Caco-2 (cell line): ENCODE measurements around the gene ARAP2. TPM values are rescaled to one million over a fixed set of nuclear protein-coding genes. Genes with fewer than 3 reads are reported as not detected.

Source experiments
- BruUV-seq: library from RNA; stranded (reverse); fragments of 400-500 nt; replicated peaks from 2 replicates; lab custom pipeline; 2021; lab: Mats Ljungman, UMichigan
- CTCF ChIA-PET: fragments of 300-600 bp; sonication (Branson Sonifier 250); formaldehyde crosslinking; loops from one replicate; lab custom pipeline; 2022; ENCODE audit warnings: antibody characterized with exemption; lab: Charles Lee
- POLR2A ChIA-PET: fragments of 300-600 bp; sonication (Branson Sonifier 250); formaldehyde crosslinking; loops from one replicate; lab custom pipeline; 2022; ENCODE audit warnings: antibody characterized with exemption; lab: Charles Lee
- DNase-seq, 2 experiments: peaks; one replicate each; pipeline versions ENCODE4 v3.0.0 to v3.0.0-alpha.2; 2020 to 2022
- H3K27me3 ChIP-seq: replicated peaks from 2 replicates; pipeline ENCODE4 v1.6.0; 2011; ENCODE audit warnings: low read length; ENCODE audit not compliant: control insufficient read depth, insufficient read depth
- H3K36me3 ChIP-seq: 2 replicates; pipeline ENCODE4 v1.5.1; 2011; ENCODE audit warnings: low read length; ENCODE audit not compliant: control insufficient read depth, insufficient read depth
- H3K4me1 ChIP-seq: fragments of 250-450 bp; sonication (Bioruptor Pico); 2 replicates; pipeline ENCODE4 v1.5.1; 2020; ENCODE audit warnings: mild to moderate bottlenecking
- H3K4me3 ChIP-seq: 2 replicates; pipeline ENCODE4 v1.5.1; 2011; ENCODE audit warnings: low read depth, mild to moderate bottlenecking, control low read depth, low read length
- H3K9me3 ChIP-seq: fragments of 250-450 bp; sonication (Bioruptor Pico); 2 replicates; pipeline ENCODE4 v1.5.1; 2020; ENCODE audit warnings: mild to moderate bottlenecking, moderate library complexity
- H3K27ac Mint-ChIP-seq: one replicate; pipeline ENCODE4 v1.8.0; 2022; ENCODE audit warnings: mixed read lengths; ENCODE audit not compliant: unreplicated experiment
- H3K27me3 Mint-ChIP-seq: one replicate; pipeline ENCODE4 v1.8.0; 2022; ENCODE audit warnings: mixed read lengths; ENCODE audit not compliant: insufficient read depth, unreplicated experiment
- H3K36me3 Mint-ChIP-seq: one replicate; pipeline ENCODE4 v1.8.0; 2022; ENCODE audit warnings: mild to moderate bottlenecking, mixed read lengths; ENCODE audit not compliant: insufficient read depth, unreplicated experiment
- H3K4me1 Mint-ChIP-seq: one replicate; pipeline ENCODE4 v1.8.0; 2022; ENCODE audit warnings: low read depth, mixed read lengths; ENCODE audit not compliant: unreplicated experiment
- H3K4me3 Mint-ChIP-seq: one replicate; pipeline ENCODE4 v1.8.0; 2022; ENCODE audit warnings: mild to moderate bottlenecking, moderate library complexity, mixed read lengths; ENCODE audit not compliant: unreplicated experiment
- H3K9me3 Mint-ChIP-seq: one replicate; pipeline ENCODE4 v1.8.0; 2022; ENCODE audit warnings: mixed read lengths; ENCODE audit not compliant: unreplicated experiment
- intact Hi-C: fragments of 100-400 bp; cut with micrococcal nuclease; formaldehyde crosslinking; loops from one replicate; pipeline ENCODE4 v1.10.0; 2022; ENCODE audit not compliant: unreplicated experiment
- total RNA-seq: library from RNA; stranded (reverse); gene quantifications from 2 replicates; pipeline ENCODE4 v1.2.3, GENCODE V29; 2022
- TF ChIP-seq, protein P1 (sequence below), 2 experiments: fragments of 200-600 bp in 1 of 2; IDR thresholded peaks; 1 replicate in 1 of 2; 2 replicates in 1 of 2; pipeline versions ENCODE4 v1.5.1 to v1.8.0; 2011 to 2022; ENCODE audit warnings: antibody characterized with exemption in 1 of 2, control low read depth in 1 of 2, inconsistent platforms in 1 of 2, low read depth in 1 of 2, low read length in 1 of 2, mild to moderate bottlenecking in 1 of 2, moderate library complexity in 1 of 2; ENCODE audit not compliant: insufficient read depth in 1 of 2, severe bottlenecking in 1 of 2, unreplicated experiment in 1 of 2

The ARAP2 gene
- total RNA-seq, 1 experiment from 2014 or later, result 3.9 TPM

DNA sequence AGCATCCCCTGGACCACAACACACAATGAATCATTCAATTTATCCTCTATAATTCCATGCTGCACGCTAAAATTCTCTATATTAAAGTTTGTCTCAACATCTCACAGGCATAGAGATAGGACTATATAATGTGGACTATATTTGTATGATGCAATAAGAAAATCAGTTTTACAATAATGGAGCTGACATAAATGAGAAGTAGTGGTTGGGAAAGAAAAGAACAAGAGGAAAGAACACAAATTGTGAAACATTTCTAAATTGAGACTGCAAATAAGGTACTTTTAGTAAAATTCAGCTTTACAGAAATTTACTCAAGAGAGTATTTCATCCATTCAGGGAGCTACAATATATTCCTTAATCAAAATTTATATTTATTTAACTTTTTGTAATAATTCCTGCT is 120.4 kb downstream of the ARAP2 start:
- Mint-ChIP-seq H3K27me3 (no peaks in the 10 kb centered on the region), H3K4me3 (no peak overlapping the region), H3K36me3 (no peaks in the 10 kb centered on the region), H3K4me1 (no peaks in the 10 kb centered on the region), H3K27ac (no peak overlapping the region), H3K9me3 (no peaks in the 10 kb centered on the region)
- TF ChIP-seq, protein P1, sequence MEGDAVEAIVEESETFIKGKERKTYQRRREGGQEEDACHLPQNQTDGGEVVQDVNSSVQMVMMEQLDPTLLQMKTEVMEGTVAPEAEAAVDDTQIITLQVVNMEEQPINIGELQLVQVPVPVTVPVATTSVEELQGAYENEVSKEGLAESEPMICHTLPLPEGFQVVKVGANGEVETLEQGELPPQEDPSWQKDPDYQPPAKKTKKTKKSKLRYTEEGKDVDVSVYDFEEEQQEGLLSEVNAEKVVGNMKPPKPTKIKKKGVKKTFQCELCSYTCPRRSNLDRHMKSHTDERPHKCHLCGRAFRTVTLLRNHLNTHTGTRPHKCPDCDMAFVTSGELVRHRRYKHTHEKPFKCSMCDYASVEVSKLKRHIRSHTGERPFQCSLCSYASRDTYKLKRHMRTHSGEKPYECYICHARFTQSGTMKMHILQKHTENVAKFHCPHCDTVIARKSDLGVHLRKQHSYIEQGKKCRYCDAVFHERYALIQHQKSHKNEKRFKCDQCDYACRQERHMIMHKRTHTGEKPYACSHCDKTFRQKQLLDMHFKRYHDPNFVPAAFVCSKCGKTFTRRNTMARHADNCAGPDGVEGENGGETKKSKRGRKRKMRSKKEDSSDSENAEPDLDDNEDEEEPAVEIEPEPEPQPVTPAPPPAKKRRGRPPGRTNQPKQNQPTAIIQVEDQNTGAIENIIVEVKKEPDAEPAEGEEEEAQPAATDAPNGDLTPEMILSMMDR (IDR thresholded peaks at IDR 0.05; ENCODE audit: insufficient read depth in 1 of 2, low read depth in 1 of 2, low read length in 1 of 2, severe bottlenecking in 1 of 2, unreplicated experiment in 1 of 2), result no peak
- ChIA-PET CTCF (no interaction called here), POLR2A (no interaction called here)
- Histone ChIP-seq H3K36me3 (no peaks in the 10 kb centered on the region), H3K4me3 (no peak overlapping the region), H3K9me3 (no peaks in the 10 kb centered on the region), H3K4me1 (no peaks in the 10 kb centered on the region), H3K27me3 (no peaks in the 10 kb centered on the region)
- no TSS peak for BruUV-seq
- intact Hi-C loops, result no loop called here
- DNase-seq, result no peak

DNA sequence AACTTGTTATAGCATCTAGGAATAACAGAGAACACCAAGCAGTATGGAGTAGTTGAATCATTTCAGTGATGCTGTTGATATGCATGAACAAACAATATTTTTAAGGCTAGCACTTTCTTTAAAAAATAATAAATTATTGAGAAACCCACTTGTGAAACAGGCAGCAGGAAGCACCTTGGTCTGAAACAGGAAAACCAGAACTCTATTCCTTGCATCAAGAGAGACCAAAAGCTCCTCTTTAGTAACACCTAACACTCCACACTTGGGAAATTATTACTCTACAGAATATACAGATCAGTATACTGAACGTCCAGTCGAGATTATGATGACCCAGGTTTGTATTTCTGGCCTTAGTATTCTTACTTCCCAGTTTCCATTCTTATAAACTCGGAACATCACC is 129.0 kb downstream of the ARAP2 start:
- intact Hi-C loops, result no loop called here
- Mint-ChIP-seq H3K9me3 (no peaks in the 10 kb centered on the region), H3K27me3 (no peaks in the 10 kb centered on the region), H3K4me1 (no peaks in the 10 kb centered on the region), H3K36me3 (no peaks in the 10 kb centered on the region), H3K4me3 (no peak overlapping the region), H3K27ac (no peak overlapping the region)
- Histone ChIP-seq H3K27me3 (no peaks in the 10 kb centered on the region), H3K36me3 (no peaks in the 10 kb centered on the region), H3K4me1 (no peaks in the 10 kb centered on the region), H3K4me3 (no peak overlapping the region), H3K9me3 (no peaks in the 10 kb centered on the region)
- CTCF ChIA-PET, result no interaction called here
- TF ChIP-seq, protein P1 (IDR thresholded peaks at IDR 0.05; ENCODE audit: insufficient read depth in 1 of 2, low read depth in 1 of 2, low read length in 1 of 2, severe bottlenecking in 1 of 2, unreplicated experiment in 1 of 2), result no peak
- DNase-seq, result no peak
- no TSS peak for BruUV-seq
- POLR2A ChIA-PET, result no interaction called here

DNA sequence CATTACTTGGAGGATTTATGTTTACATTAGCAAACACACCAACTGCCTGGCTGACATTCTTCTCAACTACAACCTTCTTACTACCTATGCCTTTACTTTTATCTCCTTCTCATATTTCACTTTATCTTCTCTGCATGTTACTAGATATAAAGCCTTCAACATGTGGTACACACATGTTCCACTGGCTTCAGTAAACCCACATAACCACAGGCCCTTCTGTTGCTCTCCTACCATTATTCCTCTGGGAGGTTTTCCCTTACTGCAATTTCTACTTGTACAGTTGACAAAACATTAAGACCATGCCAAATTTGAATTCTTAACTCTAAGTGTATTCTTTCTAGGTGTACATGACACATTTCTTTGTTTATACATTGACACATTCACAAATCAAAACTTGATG is 133.1 kb downstream of the ARAP2 start:
- Mint-ChIP-seq H3K4me1 (no peaks in the 10 kb centered on the region), H3K4me3 (no peak overlapping the region), H3K9me3 (no peaks in the 10 kb centered on the region), H3K36me3 (no peaks in the 10 kb centered on the region), H3K27me3 (no peaks in the 10 kb centered on the region), H3K27ac (no peak overlapping the region)
- intact Hi-C loops, result no loop called here
- H3K4me3 ChIP-seq, result no peak overlapping the region
- POLR2A ChIA-PET, result no interaction called here
- H3K36me3 ChIP-seq, result no peaks in the 10 kb centered on the region
- TF ChIP-seq, protein P1 (IDR thresholded peaks at IDR 0.05; ENCODE audit: insufficient read depth in 1 of 2, low read depth in 1 of 2, low read length in 1 of 2, severe bottlenecking in 1 of 2, unreplicated experiment in 1 of 2), result no peak
- no peaks in the 10 kb centered on the region for H3K27me3 ChIP-seq
- DNase-seq, result no peak
- H3K9me3 ChIP-seq, result no peaks in the 10 kb centered on the region
- H3K4me1 ChIP-seq, result no peaks in the 10 kb centered on the region
- no TSS peak for BruUV-seq
- CTCF ChIA-PET, result no interaction called here
